ENCODE results near the gene COX7A2L. TPM values are rescaled to one million over a fixed set of nuclear protein-coding genes. Genes with fewer than 3 reads are reported as not detected.

Gene COX7A2L
- total and polyA plus RNA-seq, 2 of the 8 experiments (the other 6 are each of a cell fraction or from before 2014, with no cell fraction given): 85.6 to 114 TPM

DNA sequence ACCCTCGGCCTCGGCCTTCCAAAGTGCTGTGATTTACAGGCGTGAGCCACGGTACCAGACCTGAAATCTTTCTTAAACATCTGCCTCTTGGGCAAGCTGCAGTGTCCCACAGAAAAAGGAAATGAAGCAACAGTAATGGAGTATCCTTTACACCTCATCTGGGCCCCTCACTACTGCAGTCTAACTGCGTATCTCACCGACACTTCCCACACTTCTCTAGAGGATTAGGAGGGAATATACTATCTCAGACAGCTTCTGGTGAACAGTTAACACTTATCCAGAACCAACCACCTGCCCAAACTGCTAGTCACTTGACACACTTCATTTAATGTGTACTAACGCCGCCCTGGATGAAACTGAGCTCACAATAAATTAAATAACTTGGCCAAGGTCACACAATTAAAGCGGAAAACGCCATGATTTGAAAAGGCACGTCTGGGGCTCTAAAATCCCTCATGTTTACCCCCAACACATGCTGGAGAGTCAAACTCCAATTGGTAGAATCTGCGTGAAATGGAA is 993 bp downstream of the COX7A2L start:
- no peak overlapping the region for H2BK5ac ChIP-seq (ENCODE audit: low read depth, low read length)
- peak overlapping the region; percentile 68 to 100 (median 94) for H3K4me3 ChIP-seq (ENCODE audit: extremely low read depth in 1 of 4, insufficient read depth in 2 of 4, low read depth in 3 of 4, low read length in 4 of 4)
- H2AFZ ChIP-seq (ENCODE audit: low read length): no peak overlapping the region
- peaks cover 16 to 56% of the 10 kb centered on the region in 2 experiments for H3K79me2 ChIP-seq (ENCODE audit: control insufficient read depth in 1 of 2, insufficient read depth in 2 of 2, low read length in 2 of 2)
- no peak for FAIRE-seq
- no peak overlapping the region for H2AK5ac ChIP-seq (ENCODE audit: low read depth, low read length)
- WGBS, 2 experiments (ENCODE audit: extremely low coverage in 1 of 2, insufficient coverage in 1 of 2, insufficient read length in 1 of 2, insufficient replicate concordance in 2 of 2, low coverage in 1 of 2, low lambda C conversion rate in 2 of 2, missing lambda C conversion rate in 1 of 2): 65% methylated on average over 12 of the region's 12 CpGs; no CpG with 5 or more reads in 1 of the 2 experiments
- H3K79me1 ChIP-seq (ENCODE audit: low read depth, low read length): peaks cover 9% of the 10 kb centered on the region; the same call in 1 of the 2 replicates
- peak overlapping the region; percentile 79 to 86 for H3K4me2 ChIP-seq (ENCODE audit: insufficient read depth in 1 of 2, low read depth in 2 of 2, low read length in 2 of 2)
- peaks cover 0 to 6% (median 2%) of the 10 kb centered on the region in 4 experiments; a peak in 3 of 7 replicates for H3K4me1 ChIP-seq (replicated peaks in 1 of 4; ENCODE audit: control insufficient read depth in 3 of 4, insufficient read depth in 4 of 4, low read length in 3 of 4)
- peaks cover 0 to 15% of the 10 kb centered on the region in 2 experiments for H4K20me1 ChIP-seq (replicated peaks in 1 of 2; ENCODE audit: control insufficient read depth in 1 of 2, insufficient read depth in 2 of 2, low read length in 2 of 2)
- H3K36me3 ChIP-seq (ENCODE audit: control insufficient read depth in 2 of 4, insufficient read depth in 4 of 4, low read length in 3 of 4): no peaks in the 10 kb centered on the region
- no peak overlapping the region for H2BK120ac ChIP-seq (replicated peaks; ENCODE audit: low read depth, low read length)
- H3K9ac ChIP-seq (replicated peaks in 1 of 4; ENCODE audit: extremely low read depth in 1 of 4, low read depth in 3 of 4, low read length in 3 of 4): peak overlapping the region; percentile 50 to 97 (median 79); a peak in 6 of 7 replicates
- no peak overlapping the region for H3K18ac ChIP-seq (ENCODE audit: extremely low read depth, low read length)
- no peaks in the 10 kb centered on the region for H3K27me3 ChIP-seq (replicated peaks in 1 of 4; ENCODE audit: control insufficient read depth in 3 of 4, extremely low read depth in 1 of 4, insufficient read depth in 3 of 4, low read length in 3 of 4)
- H3K56ac ChIP-seq (replicated peaks; ENCODE audit: insufficient read length, low read depth, low read length): no peak overlapping the region
- no peak for DNase-seq (ENCODE audit: low read depth in 1 of 2, low spot score in 2 of 2)
- no peaks in the 10 kb centered on the region for H3K9me3 ChIP-seq (ENCODE audit: insufficient read depth in 2 of 2, low read depth in 1 of 2, low read length in 1 of 2)
- no peak overlapping the region for H3K27ac ChIP-seq (ENCODE audit: low read depth, low read length)
- no peak overlapping the region for H3K4ac ChIP-seq (replicated peaks; ENCODE audit: insufficient read length, low read depth, low read length)
- peaks cover 6% of the 10 kb centered on the region for H3K23me2 ChIP-seq (ENCODE audit: low read depth, low read length)
- H4K91ac ChIP-seq (replicated peaks; ENCODE audit: insufficient read length, low read length): no peak overlapping the region
- no peak overlapping the region for H2BK20ac ChIP-seq (ENCODE audit: low read length)
- POLR2A ChIA-PET (ENCODE audit: partially characterized antibody): interaction anchor here (0.6 to 2.1 kb wide), 4 partner anchors 9 to 966 kb away, joined by 3 to 5 read pairs (median 4); partner anchors contain the start of gene KCNG3
- no peak overlapping the region for H4K8ac ChIP-seq (ENCODE audit: extremely low read depth, insufficient read depth, low read length)
- CTCF ChIA-PET (ENCODE audit: partially characterized antibody): interaction anchor here (0.6 kb wide), 1 partner anchor 1085 kb away, joined by 3 read pairs; no protein-coding TSS in a partner anchor
- no peak overlapping the region for H2BK12ac ChIP-seq (ENCODE audit: low read depth, low read length)
- H4K5ac ChIP-seq (ENCODE audit: insufficient read length, low read depth, low read length): no peak overlapping the region
- H2BK15ac ChIP-seq (ENCODE audit: low read length): no peak overlapping the region
- H3K23ac ChIP-seq (ENCODE audit: insufficient read length): no peak overlapping the region
- H3K14ac ChIP-seq (ENCODE audit: insufficient read length): no peak overlapping the region
- TF ChIP-seq SP2 (IDR thresholded peaks at IDR 0.05; ENCODE audit: low read length) (no peak), HDAC2 (IDR thresholded peaks at IDR 0.05; ENCODE audit: borderline replicate concordance in 1 of 2, low read depth in 2 of 2, low read length in 2 of 2) (no peak), NANOG (IDR thresholded peaks at IDR 0.05; ENCODE audit: insufficient read depth, low read depth, low read length, poor library complexity, severe bottlenecking) (no peak), SP1 (IDR thresholded peaks at IDR 0.05; ENCODE audit: low read depth, low read length) (no peak), YY1 (IDR thresholded peaks at IDR 0.05; ENCODE audit: low read depth, low read length) (no peak), RXRA (IDR thresholded peaks at IDR 0.05; ENCODE audit: insufficient read depth, low read depth, low read length) (no peak), CHD1 (IDR thresholded peaks at IDR 0.05; ENCODE audit: low read depth, low read length) (no peak), SP4 (IDR thresholded peaks at IDR 0.05; ENCODE audit: low read length) (no peak), NRF1 (IDR thresholded peaks at IDR 0.05; ENCODE audit: low read depth, low read length) (no peak), CEBPB (IDR thresholded peaks at IDR 0.05; ENCODE audit: low read depth, low read length) (no peak)
- TF ChIP-seq, protein P1, sequence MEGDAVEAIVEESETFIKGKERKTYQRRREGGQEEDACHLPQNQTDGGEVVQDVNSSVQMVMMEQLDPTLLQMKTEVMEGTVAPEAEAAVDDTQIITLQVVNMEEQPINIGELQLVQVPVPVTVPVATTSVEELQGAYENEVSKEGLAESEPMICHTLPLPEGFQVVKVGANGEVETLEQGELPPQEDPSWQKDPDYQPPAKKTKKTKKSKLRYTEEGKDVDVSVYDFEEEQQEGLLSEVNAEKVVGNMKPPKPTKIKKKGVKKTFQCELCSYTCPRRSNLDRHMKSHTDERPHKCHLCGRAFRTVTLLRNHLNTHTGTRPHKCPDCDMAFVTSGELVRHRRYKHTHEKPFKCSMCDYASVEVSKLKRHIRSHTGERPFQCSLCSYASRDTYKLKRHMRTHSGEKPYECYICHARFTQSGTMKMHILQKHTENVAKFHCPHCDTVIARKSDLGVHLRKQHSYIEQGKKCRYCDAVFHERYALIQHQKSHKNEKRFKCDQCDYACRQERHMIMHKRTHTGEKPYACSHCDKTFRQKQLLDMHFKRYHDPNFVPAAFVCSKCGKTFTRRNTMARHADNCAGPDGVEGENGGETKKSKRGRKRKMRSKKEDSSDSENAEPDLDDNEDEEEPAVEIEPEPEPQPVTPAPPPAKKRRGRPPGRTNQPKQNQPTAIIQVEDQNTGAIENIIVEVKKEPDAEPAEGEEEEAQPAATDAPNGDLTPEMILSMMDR (IDR thresholded peaks at IDR 0.05; ENCODE audit: control extremely low read depth in 1 of 3, insufficient read depth in 1 of 3, low read depth in 1 of 3, low read length in 3 of 3): no peak

Data from H1 (cell line).